Psoas muscle (tissue), 8 donors: ENCODE data around the gene ZMYND8. TPM values are rescaled to one million over a fixed set of nuclear protein-coding genes. Genes with fewer than 3 reads are reported as not detected.

ENCODE experiments used
- ATAC-seq, 4 donors: fragments of 200-7000 bp; cut with Tn5 transposase; one replicate each; pipeline ENCODE4 v1.9.1; 2020; ENCODE audit warnings: moderate library complexity in 3 of 4, mild to moderate bottlenecking in 2 of 4
- DNase-seq, 2 donors: peaks; one replicate each; pipeline ENCODE4 v3.0.0-alpha.2; 2020
- H3K27ac ChIP-seq: fragments of 200-600 bp; one replicate; pipeline ENCODE4 v1.8.0; 2022
- H3K27me3 ChIP-seq, 3 donors: fragments of 200-600 bp in 1 of 3; one replicate each; pipeline versions ENCODE4 v1.6.1 to v1.8.0; 2013 to 2022; ENCODE audit warnings: low read length in 2 of 3, mild to moderate bottlenecking in 2 of 3, moderate library complexity in 1 of 3; ENCODE audit not compliant: insufficient read depth in 3 of 3
- H3K36me3 ChIP-seq, 2 donors: fragments of 200-600 bp in 1 of 2; one replicate each; pipeline versions ENCODE4 v1.6.1 to v1.8.0; 2013 to 2022; ENCODE audit warnings: low read depth in 1 of 2, mild to moderate bottlenecking in 1 of 2, moderate library complexity in 1 of 2; ENCODE audit not compliant: insufficient read depth in 1 of 2
- H3K4me1 ChIP-seq: fragments of 200-600 bp; one replicate; pipeline ENCODE4 v1.8.0; 2022
- H3K4me3 ChIP-seq: fragments of 200-600 bp; one replicate; pipeline ENCODE4 v1.8.0; 2022; ENCODE audit warnings: mild to moderate bottlenecking
- H3K9me3 ChIP-seq: fragments of 200-600 bp; one replicate; pipeline ENCODE4 v1.8.0; 2022
- WGBS, 3 donors: extraction: QIAGEN DNeasy Blood & Tissue Kit; methylation state at CpG; one replicate each; pipeline versions ENCODE4 v1.1.6 to v1.1.7; 2013; 5-methylcytosine and 5-hydroxymethylcytosine counted together
- intact Hi-C, 2 donors: fragments of 100-400 bp; cut with DNase I; formaldehyde crosslinking; loops; one replicate each; pipeline versions ENCODE4 v1.11.0 to v1.14.2; 2022
- polyA plus RNA-seq, 3 donors: library from polyadenylated mRNA; stranded (reverse); fragments of 200-250 nt; gene quantifications; one replicate each; pipeline ENCODE4 v1.2.3, GENCODE V29; 2013
- total RNA-seq, 4 donors: library from RNA; stranded (reverse); fragmentation: NEBNext Ultra II Directional in 2 of 4; extraction: Animal tissue kit (Norgen Biotek cat#: 25700) in 2 of 4; gene quantifications; one replicate each; pipeline versions ENCODE4 v1.2.1 to v1.2.4, GENCODE V29; 2021 to 2023
- TF ChIP-seq, protein P1 (sequence below): fragments of 200-600 bp; IDR thresholded peaks from one replicate; pipeline ENCODE4 v1.8.0; 2022; ENCODE audit warnings: antibody characterized with exemption
- donor health status: healthy with polysubstance abuse.
- donor health status: DM: no; HTN: no; CAD: no; lungs with moderate emphysema.
- donor health status: Bipolar disorder and iron deficiency.
- donor health status: healthy.
- donor health status: DM: yes; HTN: yes; CAD: no.
- donor health status: DM: no; HTN: no; CAD: no.
- donor health status: DM: no; HTN: no; CAD: no.
- donor health status: DM: yes; HTN: yes; CAD: no.

ZMYND8 gene
- total and polyA plus RNA-seq, 7 donors = 4.7 to 42.9 (median 17.7) TPM

GRCh38 chr20:47239719-47240067, 116.8 kb downstream of the ZMYND8 start:
- DNase-seq = no peak
- TF ChIP-seq, protein P1, sequence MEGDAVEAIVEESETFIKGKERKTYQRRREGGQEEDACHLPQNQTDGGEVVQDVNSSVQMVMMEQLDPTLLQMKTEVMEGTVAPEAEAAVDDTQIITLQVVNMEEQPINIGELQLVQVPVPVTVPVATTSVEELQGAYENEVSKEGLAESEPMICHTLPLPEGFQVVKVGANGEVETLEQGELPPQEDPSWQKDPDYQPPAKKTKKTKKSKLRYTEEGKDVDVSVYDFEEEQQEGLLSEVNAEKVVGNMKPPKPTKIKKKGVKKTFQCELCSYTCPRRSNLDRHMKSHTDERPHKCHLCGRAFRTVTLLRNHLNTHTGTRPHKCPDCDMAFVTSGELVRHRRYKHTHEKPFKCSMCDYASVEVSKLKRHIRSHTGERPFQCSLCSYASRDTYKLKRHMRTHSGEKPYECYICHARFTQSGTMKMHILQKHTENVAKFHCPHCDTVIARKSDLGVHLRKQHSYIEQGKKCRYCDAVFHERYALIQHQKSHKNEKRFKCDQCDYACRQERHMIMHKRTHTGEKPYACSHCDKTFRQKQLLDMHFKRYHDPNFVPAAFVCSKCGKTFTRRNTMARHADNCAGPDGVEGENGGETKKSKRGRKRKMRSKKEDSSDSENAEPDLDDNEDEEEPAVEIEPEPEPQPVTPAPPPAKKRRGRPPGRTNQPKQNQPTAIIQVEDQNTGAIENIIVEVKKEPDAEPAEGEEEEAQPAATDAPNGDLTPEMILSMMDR = no peak
- intact Hi-C loops = no loop called here
- ATAC-seq = no peak
- Histone ChIP-seq H3K27me3 (no peaks in the 10 kb centered on the region), H3K4me3 (no peak overlapping the region), H3K27ac (no peak overlapping the region), H3K4me1 (no peaks in the 10 kb centered on the region), H3K36me3 (peaks cover 14 to 81% of the 10 kb centered on the region in 2 donors), H3K9me3 (no peaks in the 10 kb centered on the region)
- 96 to 97% (median 97%) methylated on average over 6 of the region's 6 CpGs for WGBS, 3 donors

DNA sequence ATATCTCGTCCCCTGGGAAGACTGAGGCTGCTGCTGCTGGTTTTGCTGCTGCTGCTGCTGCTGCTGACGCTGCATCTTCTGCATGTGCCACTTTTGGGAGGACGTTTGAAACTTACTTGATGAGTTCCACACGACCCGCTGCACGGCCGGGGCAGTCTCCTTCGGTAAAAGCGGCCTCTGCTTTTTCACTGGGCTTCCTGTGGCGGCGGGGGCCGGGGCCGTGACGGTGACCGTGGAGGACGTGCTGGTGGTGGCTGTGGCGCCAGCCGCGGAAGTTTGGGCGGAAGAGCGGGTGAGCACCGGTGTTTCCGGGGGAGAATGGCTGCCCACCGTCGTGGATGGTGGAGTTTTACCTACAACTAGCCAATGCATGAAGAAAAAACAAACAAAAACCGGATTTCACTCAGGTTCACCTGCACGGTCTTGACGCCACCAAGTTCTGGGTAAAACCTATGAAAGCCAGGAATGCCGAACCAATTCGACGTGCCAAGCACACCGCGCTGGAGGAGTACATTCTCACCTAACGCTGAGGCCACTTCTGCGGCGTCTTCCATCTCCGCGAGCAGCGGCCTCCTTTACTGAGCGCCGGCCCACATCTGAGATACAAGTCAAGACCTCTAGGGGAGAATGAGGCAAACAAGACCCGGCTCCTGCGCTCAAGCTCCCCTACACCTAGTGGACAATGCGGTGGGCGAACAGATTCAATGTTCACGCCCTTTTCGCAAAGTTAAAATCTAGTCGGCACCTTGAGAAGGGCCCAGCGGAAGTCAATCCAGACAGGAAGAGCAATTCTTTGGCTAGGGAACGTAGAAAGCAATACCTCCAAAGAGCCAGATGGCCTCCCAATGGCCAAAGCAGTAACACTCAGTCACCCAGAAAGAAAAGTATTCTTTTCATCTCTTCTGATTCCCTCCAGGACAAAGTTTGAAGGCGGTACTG, 117.5 kb downstream of the ZMYND8 start:
- DNase-seq (no peak), ATAC-seq (no peak)

GRCh38 chr20:47237715-47238114, 118.8 kb downstream of the ZMYND8 start:
- Histone ChIP-seq H3K4me3 (no peak overlapping the region), H3K27ac (no peak overlapping the region), H3K36me3 (peaks cover 11 to 79% of the 10 kb centered on the region in 2 donors), H3K4me1 (no peaks in the 10 kb centered on the region), H3K9me3 (no peaks in the 10 kb centered on the region), H3K27me3 (no peaks in the 10 kb centered on the region)
- ATAC-seq (no peak), DNase-seq (no peak)
- TF ChIP-seq, protein P1 = no peak
- 95 to 98% (median 97%) methylated on average over 4 of the region's 4 CpGs for WGBS, 3 donors
- intact Hi-C loops = no loop called here

More for the DNA sequence above, 117.5 kb downstream of the ZMYND8 start:
- H3K4me1 ChIP-seq = no peaks in the 10 kb centered on the region
- H3K27me3 ChIP-seq = no peaks in the 10 kb centered on the region
- H3K4me3 ChIP-seq = no peak overlapping the region
- no peak overlapping the region for H3K27ac ChIP-seq
- H3K36me3 ChIP-seq = peaks cover 11 to 81% of the 10 kb centered on the region in 2 donors
- 96 to 97% (median 96%) methylated on average over 51 of the region's 51 CpGs for WGBS, 3 donors
- H3K9me3 ChIP-seq = no peaks in the 10 kb centered on the region
- TF ChIP-seq, protein P1 = no peak
- intact Hi-C loops = no loop called here

DNA sequence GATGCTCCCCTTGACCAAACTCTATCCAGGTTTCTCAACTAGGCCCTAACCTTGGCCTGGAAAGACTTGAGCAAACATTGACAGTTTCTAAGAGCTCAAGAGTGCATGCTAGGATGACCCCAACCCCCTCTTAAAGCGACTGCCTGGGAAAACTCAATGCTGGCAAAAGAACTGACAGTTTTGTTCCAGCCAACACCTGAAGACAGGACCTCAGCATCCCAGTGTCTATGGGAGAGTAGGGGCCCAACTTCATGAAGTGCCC, 119.9 kb downstream of the ZMYND8 start:
- TF ChIP-seq, protein P1 = no peak
- H3K27me3 ChIP-seq = no peaks in the 10 kb centered on the region
- DNase-seq = no peak

More for the DNA sequence above, 119.9 kb downstream of the ZMYND8 start:
- Histone ChIP-seq H3K36me3 (peaks cover 14 to 81% of the 10 kb centered on the region in 2 donors), H3K4me1 (no peaks in the 10 kb centered on the region), H3K4me3 (no peak overlapping the region), H3K9me3 (no peaks in the 10 kb centered on the region), H3K27ac (no peak overlapping the region)
- no peak for ATAC-seq
- 96 to 100% (median 100%) methylated on average over 1 of the region's 1 CpG for WGBS, 3 donors
- intact Hi-C loops = no loop called here
